HK-2 (cell line): ENCODE results near the gene MOCS3.

Experiments used
- DNase-seq: peaks from one replicate; pipeline ENCODE4 v3.0.0-alpha.2; 2018; ENCODE audit not compliant: unreplicated experiment

The MOCS3 gene

DNA sequence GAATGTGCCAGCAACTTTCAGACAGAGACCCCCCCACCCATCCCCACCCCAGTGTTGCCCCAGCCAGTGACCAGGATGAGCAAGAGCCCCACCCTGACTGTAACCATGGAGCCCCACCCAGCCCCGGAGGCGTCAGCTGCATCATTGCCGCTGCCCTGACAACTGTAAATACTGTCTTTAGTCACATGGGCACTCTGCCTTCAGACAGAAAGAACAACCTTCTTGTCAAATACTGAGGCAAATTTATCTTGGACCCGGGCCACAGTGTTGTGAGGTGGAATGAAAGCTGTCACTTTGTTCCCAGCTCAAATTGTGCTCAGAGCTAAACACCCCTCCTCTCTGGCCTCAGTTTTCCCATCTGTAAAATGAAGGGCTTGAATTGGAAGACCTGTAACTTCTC, 23.7 kb downstream of the MOCS3 start:
- peak; percentile 49 for DNase-seq

DNA sequence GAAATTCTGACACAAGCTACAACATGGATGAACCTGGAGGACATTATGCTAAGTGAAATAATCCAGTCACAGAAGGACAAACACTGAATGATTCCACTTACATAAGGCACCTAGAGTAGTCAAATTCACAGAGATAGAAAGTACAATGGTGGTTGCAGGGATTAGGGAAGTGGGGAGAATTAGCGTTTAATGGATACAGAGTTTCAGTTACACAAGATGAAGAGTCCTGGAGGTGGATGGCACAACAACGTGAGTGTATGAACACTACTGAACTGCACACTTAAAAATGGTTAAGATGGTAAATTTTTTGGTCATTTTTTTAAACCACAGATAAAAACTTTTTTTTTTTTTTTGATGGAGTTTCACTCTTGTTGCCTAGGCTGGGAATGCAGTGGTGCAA, 24.7 kb downstream of the MOCS3 start:
- no peak for DNase-seq

DNA sequence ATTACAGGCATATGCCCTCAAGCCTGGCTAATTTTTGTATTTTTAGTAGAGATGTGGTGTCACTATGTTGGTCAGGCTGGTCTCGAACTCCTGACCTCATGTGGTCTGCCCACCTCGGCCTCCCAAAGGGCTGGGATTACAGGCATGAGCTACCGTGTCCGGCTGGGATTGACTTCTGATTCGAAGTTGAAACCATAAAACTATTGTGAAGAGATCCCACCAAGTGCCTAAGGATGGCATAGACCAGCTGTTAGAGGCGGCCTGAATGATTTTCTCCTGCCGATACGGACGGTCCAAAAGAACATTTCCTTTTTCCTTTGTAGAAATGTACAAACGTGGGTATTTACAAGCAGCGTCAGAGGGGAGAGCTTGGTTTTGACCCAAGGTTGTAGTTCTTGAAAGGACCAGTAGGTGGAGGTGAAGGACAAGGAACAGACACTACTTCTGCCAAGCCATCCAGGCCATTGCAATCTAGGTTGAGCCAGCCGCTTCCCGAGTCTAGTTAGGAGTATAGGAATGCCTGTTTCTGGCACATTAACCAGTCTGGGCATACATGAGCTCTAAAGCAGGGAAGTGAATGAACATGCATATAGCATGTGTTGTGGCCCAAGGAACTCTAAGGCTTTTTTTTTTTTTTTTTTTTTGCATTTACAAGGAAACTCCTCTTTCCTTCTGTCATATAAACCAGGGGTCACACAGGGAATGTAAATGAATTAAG, 29.0 kb downstream of the MOCS3 start:
- peak; percentile 80 for DNase-seq

DNA sequence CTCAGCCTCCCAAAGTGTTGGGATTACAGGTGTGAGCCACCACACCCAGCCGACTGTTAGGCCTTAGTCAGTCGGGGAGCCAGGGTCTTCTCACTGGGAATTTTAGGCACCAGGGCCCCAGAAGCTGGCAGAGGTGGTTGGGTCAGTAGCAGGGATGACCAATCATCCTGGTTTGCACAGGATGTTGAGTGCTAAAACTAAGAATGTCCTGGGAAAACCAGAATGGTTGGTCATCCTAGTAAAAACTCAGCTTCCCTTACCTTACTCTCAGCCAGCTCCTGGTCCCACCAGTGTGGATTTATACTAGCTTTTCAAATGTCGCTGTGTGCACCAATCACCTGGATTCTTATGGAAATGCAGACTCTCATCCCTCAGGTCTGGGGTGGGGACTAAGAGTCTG, 32.5 kb downstream of the MOCS3 start:
- no peak for DNase-seq

DNA sequence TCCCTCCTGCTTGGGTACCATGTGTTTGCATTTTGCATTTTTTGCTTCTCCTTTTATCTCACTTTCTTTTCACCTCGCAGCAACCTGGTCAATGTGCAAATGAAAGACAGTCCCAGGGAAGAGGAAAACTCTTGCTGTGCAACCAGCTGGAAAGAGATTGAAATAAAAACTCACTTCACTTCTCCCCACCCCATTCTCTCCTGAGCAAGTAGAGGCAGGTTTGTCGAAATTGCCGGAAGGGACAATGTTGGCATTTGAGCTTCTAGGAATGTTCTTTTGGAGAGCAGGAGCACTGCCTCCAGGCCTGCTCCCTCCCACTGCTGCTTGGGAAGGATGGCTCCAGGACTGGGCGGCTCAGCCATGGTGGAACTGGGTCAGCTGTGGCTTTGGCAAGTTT, 33.7 kb downstream of the MOCS3 start:
- no peak for DNase-seq

DNA sequence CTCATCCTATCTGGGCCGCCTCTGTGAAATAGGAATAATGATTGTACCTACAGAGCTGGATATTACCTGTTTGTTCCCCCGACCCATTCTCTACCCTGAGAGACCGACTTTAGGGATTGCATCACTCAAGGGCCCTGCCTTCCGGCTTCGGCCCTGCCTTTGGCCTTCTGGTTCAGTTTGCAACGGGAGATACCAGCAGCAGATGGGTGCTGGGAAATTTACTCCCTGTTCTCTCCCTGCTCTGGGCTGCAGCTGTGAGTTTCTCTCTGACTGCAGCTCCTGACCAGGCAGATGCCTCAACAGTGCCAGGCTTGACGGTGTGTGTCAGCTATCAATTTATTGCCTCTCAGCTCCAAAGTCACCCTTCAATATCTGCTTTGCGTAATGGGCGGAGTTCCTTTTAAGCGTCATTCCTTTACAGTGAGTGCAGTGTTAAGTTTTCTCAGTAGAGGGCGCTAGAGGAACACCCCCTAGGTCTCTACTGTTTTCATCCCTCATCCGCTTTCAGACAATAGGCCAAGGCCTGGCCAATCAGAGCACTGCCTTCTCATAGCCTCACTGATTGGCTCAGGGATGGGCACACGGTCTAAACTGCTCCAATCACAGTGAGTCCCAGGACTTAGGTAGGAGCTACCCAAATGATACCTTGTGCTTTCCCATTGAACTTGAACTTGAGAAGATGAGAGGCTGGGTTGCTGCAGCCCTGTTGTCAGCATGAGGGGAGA, 34.3 kb downstream of the MOCS3 start:
- DNase-seq: peak; percentile 42

DNA sequence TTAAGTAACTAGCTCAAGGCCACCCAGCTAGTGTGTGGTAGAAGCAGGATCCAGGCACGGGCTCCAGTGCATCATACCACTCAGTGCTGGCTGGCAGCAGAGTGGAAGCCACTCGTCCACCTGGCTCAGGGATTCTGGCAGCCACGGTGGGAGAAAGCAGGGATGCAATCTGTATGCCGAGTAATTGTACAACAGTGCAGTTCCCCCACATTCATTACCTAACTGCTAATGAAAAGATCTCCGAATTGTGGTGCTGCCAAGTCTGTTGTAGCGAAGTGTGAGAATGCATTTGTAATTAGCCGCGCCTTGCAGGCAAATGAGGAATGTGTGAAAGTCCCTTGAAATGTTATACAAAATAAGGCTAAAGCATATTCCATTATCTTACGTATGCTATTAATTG, 35.3 kb downstream of the MOCS3 start:
- DNase-seq: no peak

DNA sequence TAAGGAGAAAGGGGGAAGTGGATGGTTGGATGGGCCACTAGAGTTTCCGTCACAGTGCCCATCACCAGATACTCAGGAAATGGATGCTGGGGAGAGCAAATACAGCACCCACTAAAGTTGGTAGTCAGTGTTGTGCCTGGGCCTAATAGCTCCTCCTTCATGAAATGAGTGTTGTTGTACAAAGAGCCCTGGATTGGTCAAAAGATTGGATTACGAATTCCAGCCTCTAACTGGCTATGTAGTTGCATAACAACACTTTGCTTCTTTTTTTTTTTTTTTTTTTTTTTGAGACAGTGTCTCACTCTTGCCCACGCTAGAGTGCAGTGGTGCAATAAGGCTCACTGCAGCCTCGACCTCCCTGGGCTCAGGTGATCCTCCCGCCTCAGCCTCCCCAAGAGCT, 36.9 kb downstream of the MOCS3 start:
- DNase-seq: no peak

DNA sequence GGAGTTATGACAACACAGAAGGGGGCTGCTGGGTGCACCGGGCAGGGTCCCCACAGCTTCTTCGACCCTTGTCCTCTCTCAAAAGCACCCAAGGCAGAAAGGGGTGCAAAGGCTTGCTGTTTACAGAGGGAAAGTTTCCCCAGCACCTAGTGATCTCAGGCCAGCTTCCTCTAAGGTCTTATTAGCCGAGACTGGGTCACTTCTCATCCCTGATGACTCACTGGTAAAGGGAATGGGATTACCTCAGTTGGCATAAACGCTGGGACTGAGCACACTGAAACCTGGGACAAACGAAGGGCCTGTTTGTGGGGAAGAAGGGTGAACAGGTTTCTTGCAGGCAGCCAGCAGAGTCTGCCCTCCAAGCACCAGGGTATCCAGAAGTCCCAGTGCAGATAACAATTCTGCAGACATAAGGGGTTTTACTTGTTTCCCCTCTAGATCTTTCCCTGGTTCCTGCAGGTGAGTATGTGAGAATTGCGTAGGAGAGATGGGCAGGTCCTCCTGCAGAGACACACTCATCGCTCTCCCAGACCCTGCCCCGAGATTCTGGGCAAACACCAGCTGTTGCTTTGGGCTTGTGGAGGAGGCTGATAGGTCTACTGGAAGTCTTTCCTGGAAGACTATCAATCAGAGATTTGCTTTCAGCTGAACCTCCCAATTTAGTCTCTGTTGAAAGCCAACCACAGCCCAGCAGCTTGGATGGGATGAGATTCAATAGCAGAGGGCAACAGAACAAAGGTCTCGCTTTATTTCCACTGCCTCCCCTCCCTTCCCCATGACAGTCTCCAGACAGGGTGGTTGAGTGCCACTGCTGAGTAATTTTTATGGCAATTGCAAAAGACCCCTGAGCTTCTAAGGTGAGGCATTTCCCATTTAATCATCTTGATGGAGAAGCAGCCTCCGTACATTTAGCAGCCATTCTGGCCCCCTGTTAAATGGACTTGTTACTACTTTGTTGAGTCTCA, 38.6 kb downstream of the MOCS3 start:
- no peak for DNase-seq

DNA sequence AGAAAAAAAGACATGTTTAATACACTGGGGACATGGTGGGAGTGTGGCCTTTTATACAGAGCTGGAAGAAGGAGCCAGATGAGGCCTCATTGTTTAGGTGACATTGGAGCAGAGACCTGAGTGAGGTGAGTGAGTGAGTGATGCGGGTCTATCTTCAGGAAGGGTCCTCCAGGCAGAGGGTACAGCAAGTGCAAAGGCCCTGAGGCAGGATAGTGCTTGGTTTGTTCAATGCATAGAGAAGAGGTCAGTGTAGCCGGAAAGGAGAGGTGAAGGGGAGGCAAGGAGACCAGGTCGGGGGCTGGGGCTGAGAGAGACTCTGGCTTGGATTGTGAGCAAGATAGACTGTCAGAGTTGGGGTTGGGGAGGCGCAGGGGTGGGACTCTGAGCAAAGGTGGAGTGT, 40.7 kb downstream of the MOCS3 start:
- no peak for DNase-seq

DNA sequence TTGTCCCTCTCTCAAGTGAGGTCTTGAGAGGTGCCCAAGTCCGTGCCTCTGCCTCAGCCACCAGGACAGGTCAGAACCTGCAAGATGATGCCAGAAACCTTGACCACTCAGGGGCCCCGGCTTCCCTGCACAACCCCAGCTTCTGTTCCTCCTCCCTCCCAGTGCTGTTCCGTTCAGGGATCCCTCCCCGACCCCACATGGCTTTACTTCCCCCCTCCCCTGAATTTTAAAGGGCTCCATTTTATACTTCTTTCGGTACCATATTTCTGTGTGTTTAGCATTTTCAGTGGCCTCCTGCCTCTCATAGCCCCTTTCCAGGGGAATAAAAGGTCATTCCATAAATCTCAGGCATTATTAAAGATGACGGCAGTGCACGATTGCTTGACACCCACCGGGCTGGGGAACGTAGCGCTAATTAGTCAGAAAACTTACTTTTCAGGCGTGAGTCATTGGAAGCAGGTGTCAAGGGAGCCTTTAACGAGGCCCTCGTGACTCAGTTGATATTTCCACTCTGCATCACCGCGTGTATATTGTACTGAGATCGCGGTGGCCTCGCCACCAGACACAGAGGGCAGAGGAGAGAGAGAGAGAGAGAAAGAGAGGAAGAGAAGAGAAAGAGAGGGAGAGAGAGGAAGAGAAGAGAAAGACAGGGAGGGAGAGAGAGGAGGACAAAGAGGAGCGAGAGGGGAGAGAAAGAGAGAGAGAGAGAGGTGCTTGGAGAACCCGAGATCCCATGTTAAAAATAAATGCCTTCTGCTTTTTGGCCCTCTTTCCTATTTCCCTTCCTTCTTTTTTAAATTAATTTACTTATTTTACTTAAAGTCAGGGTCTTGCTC, 43.0 kb downstream of the MOCS3 start:
- no peak for DNase-seq

DNA sequence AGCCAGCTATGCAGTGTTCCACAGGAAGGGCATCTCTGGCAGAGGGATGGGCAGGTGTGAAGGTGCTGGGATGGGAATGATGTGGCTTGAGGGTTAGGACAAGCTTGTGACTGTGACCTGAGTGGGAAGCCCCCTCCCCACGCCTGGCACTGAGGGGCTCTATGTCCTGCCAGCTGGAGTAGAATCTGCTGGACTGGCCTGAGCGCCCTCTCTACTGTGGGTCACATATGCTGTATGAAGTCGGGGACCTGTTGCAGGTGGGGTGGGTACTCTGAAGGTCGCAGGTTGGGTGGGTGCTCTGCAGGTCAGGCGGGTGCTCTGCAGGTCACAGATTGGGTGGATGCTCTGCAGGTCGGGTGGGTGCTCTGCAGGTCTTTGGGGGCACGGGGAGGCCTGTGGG, 44.0 kb downstream of the MOCS3 start:
- no peak for DNase-seq

DNA sequence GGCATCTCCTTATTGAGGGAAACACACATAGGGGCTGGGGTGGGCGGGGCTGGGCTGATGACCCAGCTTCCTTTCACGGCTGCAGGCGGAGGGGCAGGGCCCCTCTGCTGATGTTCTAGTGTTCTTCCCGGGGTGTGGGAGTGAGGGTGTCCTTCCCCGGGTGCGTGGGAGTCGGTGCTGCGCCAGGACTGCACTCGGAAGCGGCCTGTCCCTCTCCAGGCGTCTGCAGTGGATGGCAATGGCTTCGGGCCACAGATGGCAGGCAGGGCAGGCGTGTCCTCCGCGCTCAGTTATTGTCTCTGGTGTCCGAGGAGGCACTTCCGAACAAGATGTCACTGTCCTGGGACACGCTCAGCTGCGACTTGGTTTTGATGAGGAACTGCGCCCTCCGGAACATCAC, 45.1 kb downstream of the MOCS3 start:
- DNase-seq: no peak

DNA sequence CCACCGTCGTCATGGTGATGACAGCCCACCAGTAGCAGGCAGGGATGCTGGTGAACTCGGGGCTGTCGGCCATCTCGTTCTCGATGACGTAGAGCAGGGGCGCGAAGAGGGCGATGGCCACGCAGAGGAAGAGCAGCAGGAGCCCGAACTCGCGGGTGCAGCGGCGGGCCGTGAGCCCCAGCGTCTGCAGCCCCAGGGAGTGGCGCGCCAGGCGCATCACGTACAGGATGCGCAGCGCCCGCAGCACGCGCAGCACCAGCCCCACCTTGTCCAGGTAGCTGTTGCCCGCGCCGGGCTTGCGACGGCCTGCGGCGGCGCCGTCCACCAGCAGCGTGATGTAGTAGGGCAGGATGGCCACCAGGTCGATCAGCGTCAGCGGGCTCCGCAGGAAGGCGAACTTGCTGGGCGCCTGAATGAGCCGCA, 45.7 kb downstream of the MOCS3 start:
- DNase-seq: no peak

DNA sequence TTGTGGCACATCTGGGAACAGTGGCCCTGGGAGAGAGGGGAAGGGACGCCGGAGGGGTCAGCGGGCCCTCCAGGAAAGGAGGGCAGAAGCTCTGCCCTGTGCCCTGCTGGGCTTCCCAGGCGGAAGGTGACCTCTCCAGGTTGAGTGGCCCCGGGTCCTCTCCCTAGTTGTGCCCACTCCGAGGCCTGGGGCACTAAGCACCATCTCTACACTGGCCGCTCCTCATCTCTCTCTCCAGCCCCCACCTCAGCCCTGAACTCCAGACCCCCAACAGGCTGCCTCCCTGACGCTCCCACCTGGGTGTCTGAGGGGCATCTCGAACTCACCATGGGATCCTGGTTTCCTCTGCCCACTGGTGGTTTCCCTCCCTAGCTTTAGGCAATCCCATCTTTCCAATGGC, 46.2 kb downstream of the MOCS3 start:
- DNase-seq: no peak

DNA sequence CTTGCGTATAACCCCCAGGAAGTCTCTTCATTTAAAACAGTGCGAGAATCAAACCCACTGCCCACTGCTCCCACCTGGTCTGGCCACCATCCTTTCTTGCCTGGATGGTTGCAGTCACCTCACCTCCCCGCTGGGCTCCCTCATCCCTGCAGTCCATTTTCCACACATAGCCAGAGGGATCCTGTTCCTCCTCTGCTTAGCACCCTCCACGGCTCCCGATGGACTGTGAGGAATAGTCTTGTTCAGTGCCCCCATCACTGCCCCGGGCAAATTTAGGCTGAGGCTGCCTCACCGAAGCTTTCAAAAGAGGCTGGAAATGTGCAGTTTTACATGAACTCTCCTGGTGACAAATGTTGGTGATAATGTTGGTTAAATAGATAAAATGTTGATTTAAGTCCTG, 46.6 kb downstream of the MOCS3 start:
- no peak for DNase-seq

DNA sequence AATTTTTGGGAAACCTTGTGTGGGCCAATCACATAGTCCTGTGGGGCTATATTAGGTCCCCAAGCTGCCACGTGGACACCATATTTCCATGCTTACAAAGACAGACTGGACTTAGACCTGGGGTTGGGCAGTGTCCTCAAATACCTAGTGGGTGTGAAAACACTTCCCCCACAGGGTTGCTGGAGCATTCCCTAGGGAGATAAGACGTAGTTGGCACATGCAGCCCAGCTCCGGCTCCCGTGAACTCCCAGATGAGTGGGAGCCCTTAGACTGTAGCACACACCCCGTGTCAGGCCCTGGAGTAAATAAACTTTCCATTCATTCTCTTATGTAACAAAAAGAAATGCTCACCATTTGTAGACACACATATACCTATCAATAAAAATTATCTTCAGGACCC, 50.1 kb downstream of the MOCS3 start:
- no peak for DNase-seq

DNA sequence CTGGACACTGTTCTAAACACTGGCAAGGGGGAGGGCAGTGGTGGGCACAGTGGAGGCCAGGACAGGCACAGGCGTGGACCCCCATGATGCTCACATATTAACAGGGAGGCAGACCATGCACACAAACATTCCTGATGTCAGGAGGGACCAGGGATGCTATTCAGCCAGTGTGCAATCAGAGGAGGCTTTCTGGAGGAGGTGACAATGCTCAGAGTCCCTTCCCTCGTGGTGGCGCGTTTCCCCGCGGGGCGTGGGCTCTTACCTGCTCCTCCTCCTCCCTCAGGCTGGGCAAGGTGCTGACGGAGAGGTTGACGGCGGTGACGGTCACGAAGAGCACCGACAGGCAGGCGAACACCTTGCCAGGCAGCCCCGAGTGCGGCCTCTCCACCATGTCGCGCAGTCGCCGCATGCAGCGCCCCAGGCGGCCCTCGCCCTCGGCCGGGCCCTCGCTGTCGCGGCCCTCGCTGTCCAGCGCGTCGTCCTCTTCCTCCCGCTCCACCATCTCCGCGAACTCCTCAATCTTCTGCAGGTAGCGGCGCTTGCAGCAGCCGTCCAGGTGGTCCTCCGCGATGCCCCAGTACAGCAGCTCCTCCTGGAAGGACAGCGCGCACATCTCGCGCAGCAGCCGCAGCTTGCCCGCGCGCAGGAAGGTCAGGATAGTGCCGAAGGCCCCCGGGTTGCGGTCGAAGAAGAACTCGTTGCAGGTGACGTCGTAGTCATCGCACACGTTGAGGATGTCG, 50.9 kb downstream of the MOCS3 start:
- no peak for DNase-seq

DNA sequence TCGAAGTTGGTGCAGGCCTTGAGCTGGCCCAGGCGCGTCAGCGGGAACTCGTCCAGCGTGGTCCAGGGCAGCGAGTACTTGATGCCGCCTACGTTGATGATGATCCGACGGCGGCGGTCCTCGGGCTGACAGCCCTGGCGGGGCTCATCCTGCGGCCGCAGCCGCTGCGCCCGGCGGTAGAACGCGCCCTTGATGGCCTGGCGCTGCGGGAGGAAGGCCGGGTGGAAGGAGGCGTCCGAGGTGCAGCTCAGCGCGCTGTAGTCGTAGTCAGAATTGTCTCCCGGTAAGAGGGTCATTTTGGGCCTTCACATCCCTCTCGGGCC, 51.4 kb downstream of the MOCS3 start:
- no peak for DNase-seq

DNA sequence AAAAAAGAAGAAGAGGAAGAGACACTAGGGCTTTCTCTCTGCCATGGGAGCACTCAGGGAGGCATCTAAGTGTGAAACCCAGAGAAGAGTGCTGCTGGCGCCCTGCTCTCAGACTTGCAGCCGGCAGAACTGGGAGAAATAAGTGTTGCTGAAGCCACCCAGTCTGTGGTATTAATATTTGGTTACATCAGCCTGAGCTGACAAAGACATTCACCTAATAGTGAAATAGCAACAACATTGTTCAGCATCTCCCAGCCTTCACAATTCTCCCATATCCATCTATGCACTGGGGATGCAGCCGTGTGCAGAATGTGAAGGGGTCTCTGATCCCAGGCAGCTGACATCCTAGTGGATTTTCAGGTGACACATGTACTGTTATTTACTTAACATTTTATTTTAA, 52.3 kb downstream of the MOCS3 start:
- DNase-seq: no peak

DNA sequence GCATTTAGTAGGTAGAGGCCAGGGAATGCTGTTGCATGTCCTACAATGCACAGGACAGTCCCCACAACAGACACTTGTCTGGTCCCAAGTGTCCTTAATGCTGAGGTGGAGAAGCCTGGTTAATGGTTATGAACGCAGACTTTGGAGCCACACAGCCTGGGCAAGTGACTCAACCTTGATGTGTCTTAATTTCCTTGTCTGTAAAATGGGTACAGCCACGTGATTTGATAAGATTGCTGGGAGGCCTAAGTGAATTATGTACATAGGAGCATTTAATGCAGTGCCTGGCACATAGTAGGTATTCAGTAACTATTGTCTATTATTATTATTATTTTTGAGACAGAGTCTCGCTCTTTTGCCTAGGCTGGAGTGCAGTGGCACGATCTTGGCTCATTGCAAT, 52.9 kb downstream of the MOCS3 start:
- DNase-seq: no peak
